Naive thymus-derived CD4-positive, alpha-beta T cell (primary cell): ENCODE measurements around the gene HDDC2. TPM values are rescaled to one million over a fixed set of nuclear protein-coding genes. Genes with fewer than 3 reads are reported as not detected.

Experiments
- ATAC-seq: fragments of 150-1000 bp; cut with Tn5 transposase; 2 replicates; pipeline ENCODE4 v1.10.0; 2021; ENCODE audit warnings: mild to moderate bottlenecking, moderate library complexity
- CTCF ChIA-PET: fragments of 350-600 bp; sonication (Branson Sonifier 250); formaldehyde crosslinking; loops from one replicate; lab custom pipeline; 2021; ENCODE audit warnings: antibody characterized with exemption; lab: Charles Lee
- POLR2A ChIA-PET: fragments of 350-600 bp; sonication (Branson Sonifier 250); formaldehyde crosslinking; loops from one replicate; lab custom pipeline; 2021; ENCODE audit warnings: antibody characterized with exemption, inconsistent platforms; lab: Charles Lee
- DNase-seq, 9 donors: peaks; one replicate each; pipeline versions ENCODE4 v3.0.0 to v3.0.0-alpha.2; 2020 to 2022; ENCODE audit warnings: mixed read lengths in 1 of 9
- H3K27ac ChIP-seq: one replicate; pipeline ENCODE4 v1.7.0; 2013; ENCODE audit warnings: mild to moderate bottlenecking, low read depth, low read length, moderate library complexity
- H3K27me3 ChIP-seq, 2 donors: one replicate each; pipeline ENCODE4 v1.7.0; 2013; ENCODE audit warnings: low read length in 2 of 2, mild to moderate bottlenecking in 2 of 2, moderate library complexity in 2 of 2; ENCODE audit not compliant: control insufficient read depth in 2 of 2, insufficient read depth in 2 of 2
- H3K36me3 ChIP-seq, 3 experiments: 1 replicate in 2 of 3; 2 replicates in 1 of 3; pipeline ENCODE4 v1.7.0; 2013; ENCODE audit warnings: low read length in 3 of 3, mild to moderate bottlenecking in 3 of 3, moderate library complexity in 1 of 3; ENCODE audit not compliant: insufficient read depth in 3 of 3, control insufficient read depth in 2 of 3
- H3K4me1 ChIP-seq, 2 donors: one replicate each; pipeline ENCODE4 v1.7.0; 2013; ENCODE audit warnings: low read length in 2 of 2, mild to moderate bottlenecking in 2 of 2, moderate library complexity in 1 of 2; ENCODE audit not compliant: control insufficient read depth in 2 of 2, insufficient read depth in 2 of 2
- H3K4me3 ChIP-seq: 2 replicates; pipeline ENCODE4 v1.7.0; 2013; ENCODE audit warnings: mild to moderate bottlenecking, low read length
- H3K9me3 ChIP-seq, 3 experiments: 1 replicate in 2 of 3; 2 replicates in 1 of 3; pipeline ENCODE4 v1.7.0; 2013; ENCODE audit warnings: low read length in 3 of 3; ENCODE audit not compliant: control insufficient read depth in 2 of 3
- H3K27ac Mint-ChIP-seq, 9 donors: one replicate each; pipeline ENCODE4 v1.8.0; 2020 to 2022; ENCODE audit warnings: mixed read lengths in 9 of 9, mild to moderate bottlenecking in 8 of 9, moderate library complexity in 5 of 9, inconsistent platforms in 2 of 9
- H3K27me3 Mint-ChIP-seq, 5 donors: one replicate each; pipeline ENCODE4 v1.8.0; 2021 to 2022; ENCODE audit warnings: mixed read lengths in 5 of 5, mild to moderate bottlenecking in 1 of 5
- H3K36me3 Mint-ChIP-seq, 5 donors: one replicate each; pipeline ENCODE4 v1.8.0; 2020 to 2022; ENCODE audit warnings: mixed read lengths in 5 of 5, mild to moderate bottlenecking in 3 of 5, inconsistent platforms in 1 of 5
- H3K4me1 Mint-ChIP-seq, 7 donors: one replicate each; pipeline ENCODE4 v1.8.0; 2020 to 2022; ENCODE audit warnings: mixed read lengths in 7 of 7, mild to moderate bottlenecking in 3 of 7, inconsistent platforms in 1 of 7
- H3K4me3 Mint-ChIP-seq, 10 donors: one replicate each; pipeline ENCODE4 v1.8.0; 2020 to 2022; ENCODE audit warnings: mild to moderate bottlenecking in 10 of 10, mixed read lengths in 10 of 10, moderate library complexity in 6 of 10, inconsistent platforms in 2 of 10
- H3K9me3 Mint-ChIP-seq, 11 donors: one replicate each; pipeline ENCODE4 v1.8.0; 2020 to 2022; ENCODE audit warnings: mixed read lengths in 11 of 11, mild to moderate bottlenecking in 4 of 11, inconsistent platforms in 1 of 11, moderate library complexity in 1 of 11
- intact Hi-C, 2 donors: fragments of 100-400 bp; cut with micrococcal nuclease; formaldehyde crosslinking; loops; one replicate each; pipeline ENCODE4 v1.15.1; 2023
- polyA plus RNA-seq, 2 donors: library from polyadenylated mRNA; unstranded; fragments of 300-500 nt; fragmentation: Illumina TruSeq; gene quantifications; one replicate each; pipeline ENCODE4 v1.2.3, GENCODE V29; 2021
- total RNA-seq, 6 experiments: library from RNA in 5 of 6; stranded (reverse) in 5 of 6; gene quantifications; 1 replicate in 5 of 6; 2 replicates in 1 of 6; pipeline ENCODE4 v1.2.3 and lab custom pipeline; 2021 to 2026

Gene HDDC2
- total and polyA plus RNA-seq, 7 experiments from 2014 or later, result 33.4 to 116 (median 55.1) TPM

DNA sequence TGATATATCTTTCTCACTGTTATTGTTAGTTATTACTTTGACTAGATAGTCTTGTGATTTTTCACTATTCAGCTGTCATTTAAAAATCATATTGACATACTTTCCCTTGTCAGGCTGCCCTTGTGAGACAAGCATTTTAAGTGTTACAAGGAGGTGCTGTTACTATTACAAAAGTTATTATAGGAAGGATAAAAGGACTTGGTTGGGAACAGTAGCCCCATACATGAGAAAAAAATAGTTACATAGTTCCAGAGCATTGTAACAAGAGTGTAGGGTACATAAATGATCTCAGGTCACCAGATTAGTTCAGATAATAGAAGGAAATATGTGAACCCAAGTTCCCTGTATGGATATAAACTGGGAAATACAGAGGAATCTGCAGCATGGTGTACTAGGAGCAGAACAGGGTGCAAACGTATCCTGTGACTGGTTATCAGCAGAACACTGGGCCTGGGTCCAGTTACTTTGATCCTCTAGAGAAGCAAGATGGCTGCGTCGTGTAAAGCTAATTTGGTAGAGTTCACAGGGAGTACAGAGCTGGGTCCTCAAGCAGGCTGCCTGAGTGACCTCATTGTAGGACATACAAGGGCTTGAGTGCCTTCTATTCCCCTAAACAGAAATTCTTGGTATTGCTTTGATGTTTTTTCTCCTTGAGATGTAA, 38.5 kb upstream of the HDDC2 start:
- Mint-ChIP-seq H3K4me1 (no peaks in the 10 kb centered on the region), H3K27ac (no peak overlapping the region), H3K9me3 (peaks cover 0 to 2% (median 0%) of the 10 kb centered on the region in 11 donors), H3K27me3 (peaks cover 22 to 29% (median 25%) of the 10 kb centered on the region in 5 donors), H3K36me3 (no peaks in the 10 kb centered on the region), H3K4me3 (no peak overlapping the region)
- ChIA-PET POLR2A (no interaction called here), CTCF (no interaction called here)
- no peak for ATAC-seq
- Histone ChIP-seq H3K9me3 (no peaks in the 10 kb centered on the region), H3K4me3 (no peak overlapping the region), H3K4me1 (no peaks in the 10 kb centered on the region), H3K27me3 (no peaks in the 10 kb centered on the region), H3K36me3 (no peaks in the 10 kb centered on the region), H3K27ac (no peak overlapping the region)
- DNase-seq, result no peak
- intact Hi-C loops, result no loop called here

DNA sequence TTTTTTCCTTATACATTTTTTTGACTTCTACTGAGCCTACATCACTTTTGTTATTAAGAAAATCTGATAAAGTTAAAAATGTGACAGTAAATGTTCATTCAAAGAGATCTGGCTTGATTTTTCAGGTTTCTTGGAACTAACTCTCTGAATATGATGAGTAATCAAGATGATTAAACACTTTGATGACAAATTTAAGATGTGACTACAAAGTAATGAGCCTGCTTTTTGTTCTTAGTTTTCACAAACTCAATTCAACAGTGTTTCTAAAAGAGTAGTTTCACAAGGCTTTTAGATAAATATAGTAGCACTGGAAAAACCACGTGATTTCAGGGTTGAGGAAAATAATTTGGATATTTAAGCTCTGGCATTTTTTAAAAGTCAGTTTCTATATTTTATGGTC, 37.9 kb upstream of the HDDC2 start:
- ATAC-seq, result no peak
- H3K9me3 ChIP-seq, result no peaks in the 10 kb centered on the region
- POLR2A ChIA-PET, result no interaction called here

DNA sequence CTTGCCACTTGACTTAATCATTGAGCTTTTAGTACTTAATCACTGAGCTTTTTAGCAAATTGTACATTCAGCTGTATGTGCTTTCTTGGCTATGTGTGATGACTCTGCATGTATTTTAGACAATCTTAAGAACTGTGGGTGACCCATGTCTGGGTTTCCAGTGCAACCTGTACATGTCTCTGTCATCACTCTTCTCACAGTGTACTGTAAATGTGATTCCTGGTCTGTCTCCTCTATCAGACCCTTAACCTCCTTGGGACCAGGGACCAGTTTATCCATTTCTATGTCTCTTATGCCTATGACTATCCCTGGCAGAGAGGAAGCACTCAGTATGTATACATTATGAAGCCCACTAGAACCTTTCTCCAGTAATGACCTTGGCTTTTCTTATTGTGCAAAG, 36.6 kb upstream of the HDDC2 start:
- H3K36me3 Mint-ChIP-seq, result no peaks in the 10 kb centered on the region
- ChIA-PET POLR2A (no interaction called here), CTCF (no interaction called here)
- H3K9me3 Mint-ChIP-seq, result peaks cover 0 to 2% (median 0%) of the 10 kb centered on the region in 11 donors
- intact Hi-C loops, result no loop called here
- Histone ChIP-seq H3K4me1 (no peaks in the 10 kb centered on the region), H3K4me3 (no peak overlapping the region), H3K9me3 (no peaks in the 10 kb centered on the region), H3K27ac (no peak overlapping the region), H3K27me3 (no peaks in the 10 kb centered on the region), H3K36me3 (no peaks in the 10 kb centered on the region)
- ATAC-seq (no peak), DNase-seq (no peak)
- H3K27ac Mint-ChIP-seq, result no peak overlapping the region
- no peak overlapping the region for H3K4me3 Mint-ChIP-seq
- H3K27me3 Mint-ChIP-seq, result peaks cover 28 to 39% (median 37%) of the 10 kb centered on the region in 5 donors
- H3K4me1 Mint-ChIP-seq, result no peaks in the 10 kb centered on the region

More for the DNA sequence above, 37.9 kb upstream of the HDDC2 start:
- Histone ChIP-seq H3K27me3 (no peaks in the 10 kb centered on the region), H3K4me1 (no peaks in the 10 kb centered on the region), H3K4me3 (no peak overlapping the region), H3K36me3 (no peaks in the 10 kb centered on the region), H3K27ac (no peak overlapping the region)
- CTCF ChIA-PET, result no interaction called here
- Mint-ChIP-seq H3K27ac (no peak overlapping the region), H3K27me3 (peaks cover 27 to 33% (median 29%) of the 10 kb centered on the region in 5 donors), H3K9me3 (peaks cover 0 to 2% (median 0%) of the 10 kb centered on the region in 11 donors), H3K36me3 (no peaks in the 10 kb centered on the region), H3K4me1 (no peaks in the 10 kb centered on the region), H3K4me3 (no peak overlapping the region)
- no peak for DNase-seq
- intact Hi-C loops, result no loop called here

DNA sequence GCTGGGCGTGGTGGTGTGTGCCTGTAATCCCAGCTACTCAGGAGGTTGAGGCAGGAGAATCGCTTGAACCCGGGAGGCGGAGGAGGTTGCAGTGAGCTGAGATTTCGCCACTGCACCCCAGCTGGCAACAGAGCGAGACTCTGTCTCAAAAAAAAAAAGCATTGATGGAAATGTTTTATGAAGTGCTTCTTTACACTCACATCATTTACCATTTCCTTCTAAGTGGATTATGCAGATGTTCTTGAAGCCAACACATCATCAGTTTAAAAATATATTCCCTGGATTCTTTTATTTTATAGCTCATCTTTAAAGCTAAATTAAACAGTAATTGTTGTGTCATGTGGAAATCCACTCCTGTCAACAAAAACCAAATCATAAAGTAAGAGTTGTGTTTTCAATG, 35.9 kb upstream of the HDDC2 start:
- intact Hi-C loops, result no loop called here
- H3K36me3 Mint-ChIP-seq, result no peaks in the 10 kb centered on the region
- no peak overlapping the region for H3K27ac Mint-ChIP-seq
- no peak for DNase-seq
- no peaks in the 10 kb centered on the region for H3K4me1 Mint-ChIP-seq
- Histone ChIP-seq H3K27me3 (no peaks in the 10 kb centered on the region), H3K36me3 (no peaks in the 10 kb centered on the region), H3K27ac (no peak overlapping the region), H3K4me3 (no peak overlapping the region), H3K9me3 (no peaks in the 10 kb centered on the region), H3K4me1 (no peaks in the 10 kb centered on the region)
- H3K4me3 Mint-ChIP-seq, result no peak overlapping the region
- ChIA-PET CTCF (no interaction called here), POLR2A (no interaction called here)
- H3K9me3 Mint-ChIP-seq, result peaks cover 0 to 2% (median 0%) of the 10 kb centered on the region in 11 donors
- peaks cover 33 to 44% (median 43%) of the 10 kb centered on the region in 5 donors for H3K27me3 Mint-ChIP-seq
- ATAC-seq, result no peak

DNA sequence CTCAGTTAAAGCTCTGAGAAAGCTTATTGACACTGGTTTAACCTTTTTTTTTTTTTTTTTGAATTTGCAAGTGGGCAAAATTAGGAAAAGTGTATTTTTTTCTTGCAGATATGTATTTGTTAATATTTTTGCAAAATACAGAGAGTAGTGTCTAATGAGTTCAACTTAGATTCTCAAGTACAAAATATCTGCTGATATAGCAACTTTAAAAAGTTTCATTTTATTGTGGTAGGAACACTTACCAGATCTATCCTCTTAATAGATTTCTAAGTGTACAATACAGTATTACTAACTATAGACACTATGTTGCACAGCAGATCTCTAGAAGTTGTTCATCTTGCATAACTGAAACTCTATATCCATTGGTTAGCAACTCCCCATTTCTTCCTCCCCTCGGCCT, 30.9 kb upstream of the HDDC2 start:
- Mint-ChIP-seq H3K4me1 (no peaks in the 10 kb centered on the region), H3K4me3 (no peak overlapping the region), H3K27me3 (peaks cover 40 to 57% (median 46%) of the 10 kb centered on the region in 5 donors), H3K27ac (no peak overlapping the region), H3K9me3 (no peaks in the 10 kb centered on the region), H3K36me3 (no peaks in the 10 kb centered on the region)
- Histone ChIP-seq H3K36me3 (no peaks in the 10 kb centered on the region), H3K27ac (no peak overlapping the region), H3K9me3 (no peaks in the 10 kb centered on the region), H3K27me3 (no peaks in the 10 kb centered on the region), H3K4me1 (no peaks in the 10 kb centered on the region), H3K4me3 (no peak overlapping the region)
- no peak for DNase-seq
- ChIA-PET POLR2A (no interaction called here), CTCF (interaction anchor here (0.6 kb wide), 1 partner anchor 22 kb away, joined by 3 read pairs; no protein-coding TSS in a partner anchor)
- intact Hi-C loops, result no loop called here
- no peak for ATAC-seq

DNA sequence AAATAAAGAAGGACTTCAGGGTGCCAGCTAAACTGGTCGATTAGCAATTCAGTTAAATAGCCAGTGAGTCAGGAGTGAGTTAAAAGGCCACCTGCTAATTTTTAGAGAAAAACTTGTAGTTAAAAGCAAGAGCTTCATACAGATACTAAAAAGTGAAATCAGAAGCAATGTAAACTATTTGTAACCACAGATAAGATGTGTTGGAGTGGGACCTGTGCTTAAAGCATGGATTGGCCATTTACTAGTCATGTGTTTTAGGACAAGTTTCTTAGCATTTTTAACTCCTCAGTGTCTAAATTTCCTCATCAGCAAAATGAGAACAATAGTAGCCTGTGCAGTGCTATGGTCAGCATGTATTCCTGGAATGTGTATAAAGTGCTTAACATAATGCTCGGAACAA, 23.8 kb upstream of the HDDC2 start:
- intact Hi-C loops, result no loop called here
- Mint-ChIP-seq H3K9me3 (no peaks in the 10 kb centered on the region), H3K27ac (no peak overlapping the region), H3K36me3 (no peaks in the 10 kb centered on the region), H3K27me3 (peaks cover 0 to 50% (median 24%) of the 10 kb centered on the region in 5 donors), H3K4me1 (no peaks in the 10 kb centered on the region), H3K4me3 (no peak overlapping the region)
- Histone ChIP-seq H3K36me3 (no peaks in the 10 kb centered on the region), H3K4me3 (no peak overlapping the region), H3K4me1 (no peaks in the 10 kb centered on the region), H3K9me3 (no peaks in the 10 kb centered on the region), H3K27ac (no peak overlapping the region), H3K27me3 (no peaks in the 10 kb centered on the region)
- CTCF ChIA-PET, result no interaction called here
- no peak for DNase-seq
- POLR2A ChIA-PET, result no interaction called here
- no peak for ATAC-seq

DNA sequence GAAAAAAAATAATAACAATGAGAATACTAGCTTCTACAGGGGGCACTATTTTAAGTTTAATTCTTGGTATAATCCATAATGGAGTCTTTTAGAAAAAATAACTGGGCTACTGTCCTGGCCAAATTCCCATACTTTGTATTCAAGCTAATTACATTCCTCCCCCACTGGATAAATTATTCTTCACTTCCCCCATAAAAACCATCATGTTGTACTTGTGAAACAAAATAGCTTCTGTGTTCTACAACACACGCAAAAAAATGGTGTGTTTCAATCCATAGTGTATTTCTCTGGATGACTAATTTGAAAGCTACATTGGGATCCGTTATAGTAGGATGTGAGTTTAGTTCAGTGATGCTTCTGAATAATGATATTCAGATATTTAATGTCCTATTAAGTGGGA, 21.6 kb upstream of the HDDC2 start:
- no peaks in the 10 kb centered on the region for H3K9me3 Mint-ChIP-seq
- ATAC-seq (no peak), DNase-seq (no peak)
- H3K27ac ChIP-seq, result no peak overlapping the region
- peaks cover 0 to 30% (median 19%) of the 10 kb centered on the region in 5 donors for H3K27me3 Mint-ChIP-seq
- ChIA-PET CTCF (interaction anchor here (0.6 to 1.3 kb wide), 2 partner anchors 13 to 748 kb away, joined by 3 to 4 read pairs; no protein-coding TSS in a partner anchor), POLR2A (no interaction called here)
- no peaks in the 10 kb centered on the region for H3K4me1 Mint-ChIP-seq
- intact Hi-C loops, result no loop called here
- no peak overlapping the region for H3K4me3 ChIP-seq
- no peaks in the 10 kb centered on the region for H3K4me1 ChIP-seq
- H3K9me3 ChIP-seq, result no peaks in the 10 kb centered on the region
- no peaks in the 10 kb centered on the region for H3K36me3 Mint-ChIP-seq
- no peaks in the 10 kb centered on the region for H3K27me3 ChIP-seq
- H3K27ac Mint-ChIP-seq, result no peak overlapping the region
- no peak overlapping the region for H3K4me3 Mint-ChIP-seq
- H3K36me3 ChIP-seq, result no peaks in the 10 kb centered on the region
